Left cardiac atrium (tissue), 4 donors: Measurements from ENCODE around the gene WWOX. TPM values are rescaled to one million over a fixed set of nuclear protein-coding genes. Genes with fewer than 3 reads are reported as not detected.
"Not testable (repeated sequence)": the region's sequence is repeated elsewhere in the genome, so short reads cannot be mapped to it uniquely, and the experiment has no call there.

Experiments used
- ATAC-seq, 2 donors: fragments of 200-7000 bp; cut with Tn5 transposase; one replicate each; pipeline ENCODE4 v1.9.1; 2020; ENCODE audit warnings: mild to moderate bottlenecking in 2 of 2, moderate library complexity in 2 of 2
- DNase-seq: peaks from one replicate; pipeline ENCODE4 v3.0.0-alpha.2; 2020
- intact Hi-C, 2 donors: fragments of 100-400 bp; cut with DNase I; formaldehyde crosslinking; loops; one replicate each; pipeline versions ENCODE4 v1.14.1 to v1.15.1; 2022 to 2023
- total RNA-seq, 2 donors: library from RNA; stranded (reverse); fragmentation: NEBNext Ultra II Directional; extraction: Animal tissue kit (Norgen Biotek cat#: 25700); gene quantifications; one replicate each; pipeline ENCODE4 v1.2.1, GENCODE V29; 2021
- donor health status: DM: no; HTN: yes; CAD: no.
- donor health status: DM: no; HTN: yes; CAD: no; lungs with severe emphysema.
- donor health status: DM: yes; HTN: yes; CAD: no.
- donor health status: Dilated cardiomyopathy.

Gene WWOX
- total RNA-seq, 2 donors from 2014 or later = 7.6 to 8.6 TPM

DNA sequence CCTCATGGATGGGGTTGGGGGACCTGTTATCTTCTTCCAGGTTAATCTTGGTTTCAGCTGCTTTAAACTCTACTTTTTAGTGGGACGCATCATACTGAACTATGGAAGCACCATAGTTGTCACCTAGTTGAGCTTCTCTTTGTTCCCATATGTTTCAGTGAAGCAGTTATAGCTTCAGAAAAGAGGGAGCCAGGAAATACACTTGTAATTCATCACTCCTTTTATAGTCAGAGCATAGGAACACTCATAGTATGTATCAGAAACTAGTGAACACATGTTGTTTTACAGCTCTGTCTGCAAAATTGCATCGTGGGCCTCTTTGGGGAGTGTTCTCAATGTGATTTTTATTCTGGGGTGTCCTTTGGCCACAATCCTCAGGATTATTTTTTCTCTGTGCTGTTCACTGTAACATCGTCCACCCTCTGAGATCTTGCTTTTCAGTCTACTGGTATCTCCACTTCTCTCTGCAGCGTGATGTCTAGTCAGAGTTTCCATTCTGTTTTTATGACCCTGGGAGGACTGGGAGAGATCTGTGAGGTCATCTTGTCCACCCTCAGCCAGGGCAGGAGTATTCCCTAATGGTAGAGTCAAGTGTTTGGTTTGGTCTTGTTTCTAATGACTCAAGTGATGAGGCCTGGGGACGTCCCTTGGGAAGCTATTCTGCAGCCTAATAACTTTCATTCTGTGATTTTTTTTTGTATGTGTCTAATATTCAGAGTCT is 585.4 kb downstream of the WWOX start:
- ATAC-seq (peak; percentile 53 to 86), DNase-seq (peak; percentile 61)
- intact Hi-C loops = no loop called here

DNA sequence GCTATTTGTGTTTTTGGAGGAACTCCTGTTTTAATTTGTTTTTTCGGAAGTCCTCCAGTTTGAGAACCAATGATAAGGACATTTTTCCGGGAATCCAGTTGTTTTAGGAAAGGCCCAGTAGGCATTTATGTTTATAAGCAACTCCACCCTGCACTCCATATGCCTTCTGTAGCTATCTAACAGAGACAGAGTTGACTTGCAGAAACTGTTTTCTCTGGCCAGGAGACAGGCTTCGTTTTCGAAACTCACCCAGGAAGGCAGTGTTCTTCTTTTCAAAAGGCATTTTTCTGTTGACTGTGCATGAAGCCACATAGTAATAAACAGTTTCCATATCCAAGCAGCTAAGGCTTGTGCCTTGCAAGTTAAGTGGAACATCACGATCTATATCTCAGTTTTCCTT is 587.1 kb downstream of the WWOX start:
- no peak for DNase-seq
- intact Hi-C loops = no loop called here
- no peak for ATAC-seq

DNA sequence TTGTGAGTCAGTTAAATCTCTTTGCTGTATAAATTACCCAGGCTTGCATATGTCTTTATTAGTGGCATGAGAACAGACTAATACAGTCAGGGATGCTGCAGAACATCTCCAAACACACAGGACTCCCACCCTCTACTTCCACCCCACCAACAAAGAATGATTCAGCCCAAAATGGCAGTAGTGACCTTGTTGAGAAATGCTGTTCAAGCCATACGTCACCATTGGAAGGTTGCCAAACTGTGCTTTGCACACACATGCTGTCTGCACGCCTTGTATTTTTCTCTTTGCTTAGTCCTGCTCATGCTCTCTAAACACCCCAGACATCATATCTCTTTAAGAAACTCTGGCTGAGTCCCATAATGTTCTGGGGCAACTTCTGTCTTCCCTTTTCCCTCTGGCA is 589.6 kb downstream of the WWOX start:
- DNase-seq (no peak), ATAC-seq (no peak)
- intact Hi-C loops = no loop called here

DNA sequence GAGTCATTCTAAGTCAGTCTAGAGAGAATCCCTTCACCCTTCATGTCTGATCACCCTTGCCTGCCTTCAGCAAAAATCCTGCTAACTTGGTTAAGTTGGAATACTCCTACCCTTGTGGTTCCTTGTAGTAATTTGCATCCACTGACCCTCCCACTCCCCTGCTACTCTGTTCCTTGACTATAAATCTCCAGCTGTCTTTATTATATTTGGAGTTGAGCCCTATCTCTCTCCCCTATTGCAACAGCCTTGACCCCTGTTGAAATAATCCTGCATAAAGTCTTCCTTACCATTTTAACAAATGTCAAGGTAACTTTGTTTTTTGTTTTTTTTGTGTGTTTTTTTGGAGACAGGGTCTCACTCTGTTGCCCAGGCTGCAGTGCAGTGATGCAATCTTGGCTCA is 590.1 kb downstream of the WWOX start:
- intact Hi-C loops = no loop called here
- ATAC-seq (peak in 1 of 2 donors; percentile 30), DNase-seq (no peak)

DNA sequence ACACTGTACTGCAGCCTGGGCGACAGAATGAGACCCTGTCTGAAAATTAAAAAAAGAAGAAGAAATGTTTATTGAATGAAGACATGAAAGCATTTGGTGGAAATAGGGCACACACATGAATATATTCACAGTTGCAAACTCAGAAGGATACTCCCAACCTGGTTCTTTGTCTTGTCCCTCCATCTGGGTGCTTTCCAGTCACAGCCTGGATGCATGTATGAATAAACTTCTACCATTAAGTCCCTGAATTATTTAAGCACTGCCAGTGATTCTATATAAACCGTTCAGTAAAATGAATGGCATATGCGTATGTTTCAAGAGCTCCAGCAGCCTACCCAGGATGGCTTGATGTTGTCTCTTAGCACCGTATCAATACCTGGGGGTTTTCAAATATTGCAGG is 591.1 kb downstream of the WWOX start:
- ATAC-seq (no peak), DNase-seq (no peak)
- intact Hi-C loops = no loop called here

DNA sequence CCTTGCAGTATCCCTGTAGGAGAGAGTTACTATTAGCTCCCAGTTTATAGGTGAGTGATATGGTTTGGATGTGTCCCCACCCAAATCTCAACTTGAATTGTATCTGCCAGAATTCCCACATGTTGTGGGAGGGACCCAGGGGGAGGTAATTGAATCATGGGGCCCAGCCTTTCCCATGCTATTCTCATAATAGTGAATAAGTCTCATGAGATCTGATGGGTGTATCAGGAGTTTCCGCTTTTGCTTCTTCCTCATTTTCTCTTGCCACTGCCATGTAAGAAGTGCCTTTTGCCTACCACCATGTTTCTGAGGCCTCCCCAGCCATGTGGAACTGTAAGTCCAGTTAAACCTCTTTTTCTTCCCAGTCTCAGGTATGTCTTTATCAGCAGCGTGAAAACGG is 592.3 kb downstream of the WWOX start:
- intact Hi-C loops, DNase-seq, ATAC-seq: not testable (repeated sequence)

DNA sequence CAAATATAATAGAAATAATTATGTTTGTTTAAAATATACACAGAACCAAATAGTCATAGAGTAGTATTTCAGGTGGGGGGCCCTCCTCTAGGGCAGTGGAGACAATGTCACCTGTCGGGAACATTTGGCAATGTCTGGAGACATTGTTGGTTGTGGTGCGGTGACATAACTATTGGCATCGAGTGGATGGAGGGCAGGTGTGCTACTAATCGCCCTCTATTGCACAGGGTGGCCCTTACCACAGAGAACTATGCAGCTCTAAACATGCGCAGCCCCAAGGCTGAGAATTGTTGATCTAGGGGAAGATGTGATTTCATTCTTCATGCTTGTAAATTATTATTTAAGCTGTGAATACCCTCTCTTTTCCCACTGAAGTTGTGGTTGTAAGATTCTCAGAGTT is 594.0 kb downstream of the WWOX start:
- intact Hi-C loops = no loop called here
- DNase-seq = no peak
- no peak for ATAC-seq

DNA sequence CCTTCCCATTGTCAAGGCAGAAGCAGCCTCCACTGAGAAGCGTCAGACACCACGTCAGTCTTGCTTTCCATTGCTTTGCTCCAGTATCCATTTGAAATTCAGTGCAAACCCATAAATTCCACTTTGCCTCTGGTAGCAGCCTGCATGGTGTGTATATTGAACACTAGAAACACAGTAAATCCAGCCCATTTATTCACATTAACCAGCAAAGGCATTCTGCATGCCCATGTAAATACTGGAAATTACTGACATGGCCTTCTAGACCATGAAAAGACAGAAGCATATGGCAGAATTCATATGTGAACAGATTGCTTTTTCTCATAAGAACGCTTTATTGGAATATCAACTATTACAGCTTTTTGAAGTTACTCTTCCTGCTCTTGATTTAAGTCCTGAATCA is 595.0 kb downstream of the WWOX start:
- no peak for DNase-seq
- no peak for ATAC-seq
- intact Hi-C loops = no loop called here

DNA sequence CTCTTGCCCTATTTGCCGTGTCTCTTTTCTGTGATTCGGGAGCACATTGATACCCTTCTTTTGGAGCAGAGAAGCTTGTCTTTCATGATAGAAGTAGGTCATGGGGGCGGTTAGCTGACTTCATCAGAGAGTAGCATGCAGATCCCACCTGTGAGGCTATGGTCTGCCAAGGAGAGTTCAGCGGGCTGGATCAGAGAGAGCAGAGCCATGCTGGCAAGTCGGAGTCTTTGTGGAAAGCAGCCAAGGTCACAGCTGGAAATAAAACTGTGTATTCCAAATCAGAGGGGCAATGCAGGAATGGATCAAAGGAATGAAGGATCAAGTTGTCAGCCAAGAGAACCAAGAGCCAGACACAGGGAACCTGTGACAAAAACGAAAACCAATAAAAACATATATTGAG is 595.9 kb downstream of the WWOX start:
- intact Hi-C loops = no loop called here
- ATAC-seq (no peak), DNase-seq (no peak)

DNA sequence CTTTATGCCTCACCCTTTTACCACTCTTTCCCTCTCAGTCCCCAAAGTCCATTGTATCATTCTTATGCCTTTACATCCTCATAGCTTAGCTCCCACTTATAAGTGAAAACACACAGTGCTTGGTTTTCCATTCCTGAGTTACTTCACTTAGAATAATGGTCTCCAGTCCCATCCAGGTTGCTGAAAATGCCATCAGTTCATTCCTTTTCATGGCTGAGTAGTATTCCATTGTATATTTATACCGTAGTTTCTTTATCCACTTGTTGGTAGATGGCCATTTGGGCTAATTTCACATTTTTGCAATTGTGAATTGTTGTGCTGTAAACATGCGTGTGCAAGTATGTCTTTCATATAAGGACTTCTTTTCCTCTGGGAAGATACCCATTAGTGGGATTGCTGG is 597.3 kb downstream of the WWOX start:
- intact Hi-C loops = no loop called here
- ATAC-seq = no peak
- DNase-seq = no peak

DNA sequence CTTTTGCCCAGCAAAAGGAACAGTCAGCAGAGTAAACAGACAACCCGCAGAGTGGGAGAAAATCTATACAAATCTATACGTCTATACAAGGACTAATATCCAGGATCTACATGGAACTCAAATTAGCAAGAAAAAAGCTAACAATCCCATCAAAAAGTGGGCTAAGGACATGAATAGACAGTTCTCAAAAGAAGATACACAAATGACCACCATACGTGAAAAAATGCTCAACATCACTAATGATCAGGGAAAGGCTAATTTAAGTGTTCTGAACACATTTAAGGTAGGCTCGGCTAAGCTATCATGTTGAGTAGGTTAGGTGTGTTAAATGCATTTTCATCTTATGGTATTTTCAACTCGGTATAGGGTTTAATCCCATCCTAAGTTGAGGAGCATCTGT is 598.0 kb downstream of the WWOX start:
- ATAC-seq = no peak
- DNase-seq = no peak
- intact Hi-C loops = no loop called here

DNA sequence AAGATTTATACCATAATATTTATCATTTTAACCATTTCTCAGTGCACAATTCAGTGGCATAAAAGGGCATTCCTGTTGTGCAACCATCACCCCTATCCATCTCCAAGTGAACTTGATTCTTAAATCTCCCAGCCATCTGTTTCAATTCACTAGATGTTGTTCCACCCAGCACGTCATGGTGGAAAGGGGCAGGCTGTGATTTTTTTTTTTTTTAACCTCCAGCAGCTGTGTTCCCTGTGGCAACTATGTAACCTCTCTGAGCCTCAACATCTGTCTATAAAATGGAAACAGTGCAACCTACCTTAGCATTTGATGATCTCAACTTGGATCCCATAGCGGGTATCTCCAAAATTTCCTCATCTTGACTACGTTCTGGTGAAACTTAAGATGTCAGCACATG is 604.5 kb downstream of the WWOX start:
- intact Hi-C loops = no loop called here
- DNase-seq (no peak), ATAC-seq (no peak)

DNA sequence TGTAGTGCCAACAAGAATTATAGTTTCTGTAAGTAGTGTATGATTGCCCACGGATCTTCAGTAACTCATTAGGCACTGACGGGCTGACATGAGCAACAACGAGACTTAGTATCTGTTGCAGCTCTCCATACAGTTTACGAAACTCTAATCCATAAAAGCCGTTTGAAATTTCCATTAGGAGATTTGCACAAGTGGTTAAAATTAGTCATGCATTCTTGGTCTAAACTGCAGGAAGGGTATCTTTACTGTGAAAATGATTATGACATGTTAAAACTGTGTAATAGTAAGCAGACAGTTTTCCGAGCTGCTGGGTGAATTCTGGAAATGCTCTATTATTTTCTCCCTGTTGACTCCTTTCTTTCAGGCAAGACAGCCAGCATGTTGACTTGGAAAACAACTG is 605.0 kb downstream of the WWOX start:
- ATAC-seq = no peak
- intact Hi-C loops = no loop called here
- no peak for DNase-seq

DNA sequence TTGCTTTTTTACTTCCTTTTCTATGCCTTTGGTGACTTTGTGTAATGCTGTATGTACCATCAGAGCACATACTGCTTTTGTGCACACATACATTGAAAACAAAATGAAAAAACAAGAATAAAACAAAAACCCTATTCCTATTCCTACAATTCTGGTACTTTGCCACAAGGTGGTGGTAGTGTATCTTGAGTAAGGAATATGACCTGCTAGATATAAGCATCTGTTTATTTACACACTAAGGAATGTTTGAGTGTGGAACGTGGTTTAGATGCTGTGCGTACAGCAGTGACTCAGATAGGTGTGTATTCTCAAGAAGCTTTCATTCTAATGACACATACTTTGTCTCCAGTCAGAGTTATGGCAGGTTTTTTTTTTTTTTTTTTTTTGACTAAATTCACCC is 606.2 kb downstream of the WWOX start:
- intact Hi-C loops = no loop called here
- ATAC-seq (peak in 1 of 2 donors; percentile 26), DNase-seq (no peak)

DNA sequence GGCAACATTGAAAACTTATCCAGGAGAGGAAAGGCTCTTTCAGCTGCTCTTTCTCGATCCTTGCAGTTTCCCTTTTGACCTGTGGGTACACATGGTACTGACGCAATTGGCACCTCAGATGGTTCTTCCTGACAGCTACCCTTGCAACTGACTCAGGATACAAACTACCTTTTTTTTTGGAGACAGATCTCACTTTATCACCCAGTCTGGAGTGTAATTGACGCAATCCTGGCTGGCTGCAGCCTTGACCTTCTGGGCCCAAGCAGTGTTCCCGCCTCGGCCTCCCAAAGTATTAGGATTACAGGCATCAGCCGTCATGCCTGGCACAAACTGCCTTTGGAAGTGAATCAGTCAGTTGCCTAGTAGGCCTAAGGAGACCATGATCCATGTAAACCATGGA is 607.2 kb downstream of the WWOX start:
- peak; percentile 15 to 85 for ATAC-seq
- intact Hi-C loops = no loop called here
- DNase-seq = no peak

DNA sequence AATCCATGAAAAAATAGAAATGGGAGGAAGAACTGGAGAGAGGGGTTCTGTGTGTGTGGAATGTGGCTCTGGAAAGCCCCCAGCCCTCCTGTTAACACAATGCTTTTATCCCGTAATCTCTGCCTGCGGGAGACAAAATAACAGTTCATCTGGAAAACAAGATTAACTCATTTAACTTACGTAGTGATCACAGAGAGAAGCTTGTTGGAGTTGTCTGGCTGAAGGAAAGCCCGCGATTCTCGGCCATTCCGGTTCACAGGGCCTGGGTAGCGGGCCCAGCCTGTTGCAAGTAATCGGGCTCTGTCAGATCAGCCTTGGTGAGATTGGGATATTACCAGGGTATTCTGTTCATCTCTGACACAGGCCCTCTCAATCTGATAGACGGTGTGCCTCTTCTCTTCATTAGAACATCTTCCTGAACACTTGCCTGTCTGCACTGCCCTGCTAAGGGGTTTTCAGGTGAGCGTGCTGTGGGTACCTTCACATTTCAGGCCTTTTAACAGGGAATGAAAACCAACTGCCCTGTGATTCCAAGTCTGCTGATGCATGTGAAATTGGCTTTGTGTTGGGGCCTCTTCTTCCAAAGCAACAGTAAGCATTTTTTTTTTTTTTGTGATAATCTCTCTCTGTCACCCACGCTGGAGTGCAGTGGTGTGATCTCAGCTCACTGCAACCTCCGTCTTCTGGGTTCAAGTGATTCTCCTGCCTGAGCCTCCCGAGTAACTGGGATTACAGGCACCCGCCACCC is 609.9 kb downstream of the WWOX start:
- DNase-seq (no peak), ATAC-seq (no peak)
- intact Hi-C loops = no loop called here

DNA sequence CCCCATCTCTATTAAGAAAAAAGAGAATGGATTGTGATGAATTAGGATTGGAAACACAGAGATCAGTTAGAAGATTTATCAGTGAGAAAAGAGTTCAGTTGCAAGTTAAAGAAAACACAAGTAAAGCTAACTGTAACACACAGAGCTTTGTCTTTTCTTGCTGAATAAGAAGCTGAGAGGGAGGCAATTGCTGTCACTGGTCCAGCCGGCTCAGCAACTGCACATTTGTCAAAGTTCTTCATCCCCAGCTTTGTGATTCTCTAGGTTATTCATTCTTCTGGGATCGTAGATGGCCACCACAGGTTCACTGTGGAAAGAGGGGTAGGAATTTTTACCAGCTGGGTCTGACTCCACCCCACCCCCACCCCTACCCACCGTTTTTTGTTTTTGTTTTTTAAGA is 615.7 kb downstream of the WWOX start:
- ATAC-seq (no peak), DNase-seq (no peak)
- intact Hi-C loops = no loop called here

DNA sequence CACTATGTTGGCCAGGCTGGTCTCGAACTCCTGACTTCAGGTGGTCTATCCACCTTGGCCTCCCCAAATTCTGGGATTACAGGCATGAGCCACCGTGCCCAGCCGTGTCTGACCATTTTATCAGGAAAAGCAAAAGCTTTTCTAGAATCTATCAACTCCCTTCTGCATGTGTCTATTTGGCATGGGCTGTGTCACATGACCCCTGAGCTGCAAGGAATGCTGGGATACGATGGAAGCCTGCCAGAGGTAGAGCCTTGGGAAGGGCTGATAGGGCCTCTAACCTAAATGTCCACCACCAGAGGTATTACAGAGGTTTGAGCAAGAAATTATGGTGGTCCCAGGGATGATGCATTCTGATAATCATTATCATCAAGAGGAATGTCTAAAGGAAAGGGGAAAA is 616.2 kb downstream of the WWOX start:
- no peak for DNase-seq
- intact Hi-C loops = no loop called here
- ATAC-seq = no peak

DNA sequence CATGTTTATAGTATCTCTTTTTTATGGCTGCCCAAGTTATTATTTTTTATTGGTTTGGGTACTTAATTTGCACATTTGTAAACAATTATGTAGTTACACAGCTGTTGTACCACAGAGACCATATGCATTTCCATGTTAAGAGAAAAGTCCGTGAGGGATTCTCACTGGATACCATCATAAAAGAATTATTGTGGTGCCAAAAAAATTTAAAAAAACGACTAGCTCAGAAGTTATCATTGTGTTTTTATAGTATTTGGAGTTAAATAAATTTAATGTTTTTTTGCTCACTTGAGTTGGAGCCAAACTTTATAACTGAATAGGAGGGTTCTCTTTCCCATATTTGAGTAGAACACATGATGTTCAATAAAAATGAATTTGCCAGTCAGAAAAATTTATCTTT is 618.7 kb downstream of the WWOX start:
- intact Hi-C loops = no loop called here
- ATAC-seq (no peak), DNase-seq (no peak)

DNA sequence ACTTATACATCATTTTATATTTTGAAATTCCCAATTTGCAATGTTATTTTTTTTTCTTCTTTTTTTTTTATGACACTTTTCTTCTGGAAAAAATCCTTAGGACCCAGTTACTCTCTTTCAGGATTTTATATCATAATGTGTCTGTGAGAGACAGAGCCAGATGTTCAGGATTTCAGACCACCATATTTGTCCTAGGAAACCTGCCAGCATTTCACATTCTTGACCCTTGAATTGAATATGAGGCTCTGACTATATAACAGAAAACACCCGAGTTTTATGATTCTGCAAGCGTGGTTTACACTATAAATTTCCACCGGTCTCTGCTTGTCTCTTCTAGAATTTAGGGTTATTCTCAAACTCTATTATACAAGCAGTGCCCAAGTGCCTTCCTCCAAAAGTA is 621.0 kb downstream of the WWOX start:
- intact Hi-C loops = no loop called here
- DNase-seq (no peak), ATAC-seq (no peak)

DNA sequence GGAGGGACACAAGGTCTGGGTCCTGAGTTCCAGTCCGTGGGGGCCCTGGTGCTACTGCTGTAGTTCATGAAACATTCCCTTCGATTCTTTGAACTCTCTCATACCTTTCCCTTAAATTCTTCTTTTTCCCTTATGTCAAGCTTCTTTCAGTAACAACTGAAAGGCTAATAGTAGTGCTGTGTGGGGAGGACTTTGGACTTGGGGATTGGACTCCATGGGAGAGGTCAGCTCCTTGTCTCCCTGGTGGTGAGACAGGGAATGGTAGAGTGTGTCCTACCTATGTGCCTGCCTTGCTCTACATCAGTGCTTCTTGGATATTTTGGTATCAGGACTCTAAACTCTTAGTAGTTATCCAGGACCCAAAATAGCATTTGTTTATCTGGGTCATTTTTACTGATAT is 628.1 kb downstream of the WWOX start:
- intact Hi-C loops = no loop called here
- DNase-seq (no peak), ATAC-seq (no peak)
